ENCODE data around the gene PTPN12. TPM values are rescaled to one million over a fixed set of nuclear protein-coding genes. Genes with fewer than 3 reads are reported as not detected.
A peak's percentile ranks its signal among the peaks of the same experiment; 100 is the strongest.

The PTPN12 gene
- total and polyA plus RNA-seq, 2 experiments from 2014 or later = 21.7 to 25.6 TPM

DNA sequence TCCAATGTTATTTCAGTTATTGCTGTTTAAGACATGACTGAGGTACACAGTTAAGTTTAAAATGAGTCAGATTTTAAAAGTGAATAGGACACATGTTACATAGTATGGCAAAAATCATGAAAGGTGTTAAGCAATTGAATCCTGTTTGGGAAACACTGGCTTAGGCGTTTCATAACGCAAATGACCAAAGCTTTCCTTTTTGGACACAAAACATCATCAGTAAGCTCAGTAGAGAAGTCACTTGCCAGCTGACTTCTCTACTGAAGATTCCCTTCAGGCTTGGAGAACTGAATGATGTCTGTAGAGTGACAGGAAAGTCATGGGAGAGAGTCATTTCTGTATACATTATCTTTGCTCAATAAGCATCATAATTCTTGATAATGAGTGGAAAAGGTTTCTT lies 94.7 kb downstream of the PTPN12 start:
- peaks cover 79% of the 10 kb centered on the region for H3K36me3 ChIP-seq (ENCODE audit: low read depth)
- no peak overlapping the region for H2AFZ ChIP-seq
- H3K4me2 ChIP-seq (ENCODE audit: unreplicated experiment) = no peak overlapping the region
- H3K79me2 ChIP-seq (ENCODE audit: insufficient read depth) = peaks cover 76% of the 10 kb centered on the region
- H3K27ac ChIP-seq = no peak overlapping the region
- no peaks in the 10 kb centered on the region for H4K20me1 ChIP-seq (ENCODE audit: insufficient read depth)
- H3K9me3 ChIP-seq (ENCODE audit: low read depth) = no peaks in the 10 kb centered on the region
- H3F3A ChIP-seq (ENCODE audit: insufficient read depth) = peaks cover 21% of the 10 kb centered on the region
- H3K9me2 ChIP-seq (ENCODE audit: insufficient read depth) = no peaks in the 10 kb centered on the region
- in situ Hi-C loops (cut with MboI) = no loop called here
- no peak overlapping the region for H3K4me3 ChIP-seq
- no peaks in the 10 kb centered on the region for H3K27me3 ChIP-seq (replicated peaks; ENCODE audit: insufficient read depth)
- no peak overlapping the region for H3K9ac ChIP-seq
- peak; percentile 24 for DNase-seq
- 80 to 81% methylated on average over 2 of the region's 2 CpGs for WGBS, 2 experiments (ENCODE audit: low coverage in 1 of 2, low lambda C conversion rate in 2 of 2, missing lambda C conversion rate in 2 of 2)
- no peaks in the 10 kb centered on the region for H3K4me1 ChIP-seq (ENCODE audit: insufficient read depth)
- no peak for TF ChIP-seq EZH2phosphoT487 (IDR thresholded peaks at IDR 0.05; ENCODE audit: insufficient read depth, low read depth)
- no peak for TF ChIP-seq EZH2 (IDR thresholded peaks at IDR 0.05; ENCODE audit: insufficient read depth, poor library complexity, severe bottlenecking)

DNA sequence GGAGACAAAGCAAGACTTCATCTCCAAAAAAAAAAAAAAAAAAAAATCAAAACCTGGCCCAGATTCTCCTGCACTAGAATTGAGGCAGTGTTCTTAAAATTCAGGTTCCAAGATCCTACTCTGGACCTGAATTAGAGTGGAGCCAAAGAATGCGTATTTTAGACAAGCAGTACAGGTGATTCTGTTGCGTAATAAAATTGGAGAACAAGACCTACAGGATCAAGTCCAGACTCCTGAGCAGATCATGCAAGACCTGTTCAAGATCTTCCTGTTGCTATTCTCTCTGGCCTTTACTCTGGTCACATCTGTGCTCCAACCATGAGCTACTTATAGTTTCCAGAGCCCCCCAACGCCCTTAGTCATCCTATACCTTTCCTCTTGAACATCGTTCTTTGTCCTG lies 107.7 kb downstream of the PTPN12 start:
- H3K36me3 ChIP-seq (ENCODE audit: low read depth) = peaks cover 44% of the 10 kb centered on the region
- no peak overlapping the region for H2AFZ ChIP-seq
- H3K79me2 ChIP-seq (ENCODE audit: insufficient read depth) = 0 out of 2 replicates have a peak, but pooled peaks cover 13% of the 10 kb centered on the region
- no peak overlapping the region for H3K4me2 ChIP-seq (ENCODE audit: unreplicated experiment)
- no peaks in the 10 kb centered on the region for H3K9me2 ChIP-seq (ENCODE audit: insufficient read depth)
- no peaks in the 10 kb centered on the region for H3K27me3 ChIP-seq (replicated peaks; ENCODE audit: insufficient read depth)
- no peak for DNase-seq
- WGBS, 2 experiments (ENCODE audit: low coverage in 1 of 2, low lambda C conversion rate in 2 of 2, missing lambda C conversion rate in 2 of 2) = 81 to 84% methylated on average over 4 of the region's 4 CpGs
- H3K9me3 ChIP-seq (ENCODE audit: low read depth) = no peaks in the 10 kb centered on the region
- in situ Hi-C loops (cut with MboI) = no loop called here
- no peak overlapping the region for H3K4me3 ChIP-seq
- TF ChIP-seq EZH2phosphoT487 (IDR thresholded peaks at IDR 0.05; ENCODE audit: insufficient read depth, low read depth) (no peak), EZH2 (IDR thresholded peaks at IDR 0.05; ENCODE audit: insufficient read depth, poor library complexity, severe bottlenecking) (no peak)
- no peak overlapping the region for H3K27ac ChIP-seq
- H3K9ac ChIP-seq = no peak overlapping the region
- H3K4me1 ChIP-seq (ENCODE audit: insufficient read depth) = peaks cover 7% of the 10 kb centered on the region
- no peaks in the 10 kb centered on the region for H4K20me1 ChIP-seq (ENCODE audit: insufficient read depth)
- H3F3A ChIP-seq (ENCODE audit: insufficient read depth) = peaks cover 13% of the 10 kb centered on the region

DNA sequence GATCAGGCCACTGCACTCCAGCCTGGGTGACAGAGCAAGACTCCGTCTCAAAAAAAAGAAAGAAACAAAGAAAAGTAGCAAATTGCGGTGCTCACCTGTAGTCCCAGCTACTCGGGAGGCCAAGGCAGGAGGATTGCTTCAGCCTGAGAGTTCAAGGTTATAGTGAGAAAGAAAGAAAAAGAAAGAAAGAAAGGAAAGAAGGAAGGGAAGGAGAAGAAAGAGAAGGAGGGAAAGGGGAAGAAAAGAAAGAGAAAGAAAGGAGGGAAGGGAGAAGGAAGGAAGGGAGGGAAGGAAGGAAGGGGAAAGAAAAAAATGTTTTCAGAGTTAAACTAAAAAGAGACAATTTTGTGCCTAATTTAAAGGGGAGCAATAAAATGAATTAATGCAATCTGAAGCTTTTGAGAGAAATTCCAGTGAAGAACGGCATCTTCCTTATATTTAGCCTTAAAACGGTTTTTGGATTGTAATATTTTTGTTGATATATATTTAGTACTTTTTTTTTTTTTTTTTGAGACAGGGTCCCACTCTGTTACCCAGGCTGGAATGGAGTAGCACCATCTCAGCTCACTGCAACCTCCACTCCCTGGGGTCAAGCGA lies 111.7 kb downstream of the PTPN12 start:
- no peak for DNase-seq
- Histone ChIP-seq H3K79me2 (ENCODE audit: insufficient read depth) (peaks cover 4% of the 10 kb centered on the region; the same call in 1 of the 2 replicates), H3K4me1 (ENCODE audit: insufficient read depth) (peaks cover 16% of the 10 kb centered on the region), H3K4me3 (no peak overlapping the region), H3K36me3 (ENCODE audit: low read depth) (peaks cover 23% of the 10 kb centered on the region), H3K27me3 (replicated peaks; ENCODE audit: insufficient read depth) (no peaks in the 10 kb centered on the region), H3K9ac (no peak overlapping the region), H4K20me1 (ENCODE audit: insufficient read depth) (no peaks in the 10 kb centered on the region), H3K9me3 (ENCODE audit: low read depth) (no peaks in the 10 kb centered on the region), H2AFZ (no peak overlapping the region), H3F3A (ENCODE audit: insufficient read depth) (peaks cover 24% of the 10 kb centered on the region), H3K27ac (no peak overlapping the region), H3K4me2 (ENCODE audit: unreplicated experiment) (no peak overlapping the region), H3K9me2 (ENCODE audit: insufficient read depth) (no peaks in the 10 kb centered on the region)
- 94 to 95% methylated on average over 6 of the region's 6 CpGs for WGBS, 2 experiments (ENCODE audit: low coverage in 1 of 2, low lambda C conversion rate in 2 of 2, missing lambda C conversion rate in 2 of 2)
- TF ChIP-seq EZH2phosphoT487 (IDR thresholded peaks at IDR 0.05; ENCODE audit: insufficient read depth, low read depth) (no peak), EZH2 (IDR thresholded peaks at IDR 0.05; ENCODE audit: insufficient read depth, poor library complexity, severe bottlenecking) (no peak)
- in situ Hi-C loops (cut with MboI) = no loop called here

DNA sequence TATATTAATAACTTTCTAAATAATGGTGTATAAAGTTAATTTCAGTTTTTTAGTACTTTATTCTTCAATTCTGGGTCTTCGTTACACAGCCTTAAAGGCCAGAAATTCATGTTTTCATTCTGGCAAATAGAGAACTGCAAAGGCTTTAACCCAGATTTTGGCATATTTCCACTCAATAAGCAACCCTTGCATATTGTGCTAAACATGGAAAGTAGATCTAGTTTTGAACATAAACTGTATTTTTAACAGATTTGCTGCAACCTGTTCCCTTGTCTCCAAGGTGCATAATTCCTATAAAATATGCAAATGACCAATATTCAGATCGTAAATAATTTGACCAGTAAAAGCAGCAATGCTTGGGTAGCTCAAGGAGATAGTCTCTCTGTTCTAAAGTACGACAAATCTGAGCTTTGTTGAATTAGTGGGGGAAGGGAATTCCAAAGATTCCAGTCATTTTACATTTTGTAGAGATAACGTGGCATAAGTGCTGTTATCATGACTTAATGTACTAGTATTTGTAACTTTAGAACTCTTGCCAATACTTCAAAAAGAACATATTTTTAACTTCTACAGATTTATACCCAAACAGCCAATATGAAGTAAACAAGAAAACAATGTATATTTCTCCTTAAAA lies 112.7 kb downstream of the PTPN12 start:
- Histone ChIP-seq H3K27ac (no peak overlapping the region; the same call in 1 of the 2 replicates), H2AFZ (no peak overlapping the region), H3K27me3 (replicated peaks; ENCODE audit: insufficient read depth) (no peaks in the 10 kb centered on the region), H3K4me3 (no peak overlapping the region), H3K36me3 (ENCODE audit: low read depth) (peaks cover 24% of the 10 kb centered on the region; the same call in 1 of the 2 replicates), H3F3A (ENCODE audit: insufficient read depth) (peaks cover 18% of the 10 kb centered on the region), H3K9me3 (ENCODE audit: low read depth) (no peaks in the 10 kb centered on the region), H3K9ac (no peak overlapping the region; the same call in 1 of the 2 replicates), H3K4me2 (ENCODE audit: unreplicated experiment) (peak overlapping the region; percentile 51), H3K4me1 (ENCODE audit: insufficient read depth) (peaks cover 16% of the 10 kb centered on the region), H3K9me2 (ENCODE audit: insufficient read depth) (no peaks in the 10 kb centered on the region), H3K79me2 (ENCODE audit: insufficient read depth) (peaks cover 4% of the 10 kb centered on the region; the same call in 1 of the 2 replicates), H4K20me1 (ENCODE audit: insufficient read depth) (no peaks in the 10 kb centered on the region)
- WGBS, 2 experiments (ENCODE audit: low coverage in 1 of 2, low lambda C conversion rate in 2 of 2, missing lambda C conversion rate in 2 of 2) = 68 to 77% methylated on average over 4 of the region's 4 CpGs
- in situ Hi-C loops (cut with MboI) = loop anchor here (25.0 kb wide), 1 partner anchor 287 kb away; no protein-coding TSS in a partner anchor
- DNase-seq = peak; percentile 33
- TF ChIP-seq EZH2phosphoT487 (IDR thresholded peaks at IDR 0.05; ENCODE audit: insufficient read depth, low read depth) (no peak), EZH2 (IDR thresholded peaks at IDR 0.05; ENCODE audit: insufficient read depth, poor library complexity, severe bottlenecking) (no peak)

Data from GM23248 (cell line).